Measurements from ENCODE around the gene RFC2.

DNA sequence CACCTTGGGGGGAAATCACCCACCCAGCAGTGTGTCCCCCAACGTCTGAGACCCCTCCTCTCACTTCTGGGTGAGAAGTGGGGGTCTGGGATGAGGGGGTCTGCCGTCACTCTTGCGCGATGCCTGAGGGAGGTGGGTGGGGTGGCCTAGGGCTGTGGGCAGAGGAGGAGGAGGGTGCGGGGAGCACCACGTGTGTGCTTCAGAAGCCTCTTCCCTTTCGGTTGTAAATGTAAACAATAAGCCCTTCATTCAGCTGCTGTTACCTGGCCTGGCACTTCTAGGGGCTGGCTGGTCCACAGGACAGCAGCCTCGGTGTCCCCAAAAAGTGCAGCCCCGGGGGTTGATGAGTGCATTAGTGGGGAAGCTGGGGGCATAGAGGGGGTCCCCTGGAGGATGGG, 36.4 kb upstream of the RFC2 start:
- no peak for TF ChIP-seq POLR2A (IDR thresholded peaks at IDR 0.05)
- TF ChIP-seq POLR2AphosphoS5 (IDR thresholded peaks at IDR 0.05; ENCODE audit: insufficient read depth in 1 of 2, low read depth in 1 of 2): no peak

Data from vagina (tissue), 2 donors.